Body of pancreas (tissue), 4 donors: ENCODE data around the gene OR56A3. TPM values are rescaled to one million over a fixed set of nuclear protein-coding genes. Genes with fewer than 3 reads are reported as not detected.

Experiments
- ATAC-seq: fragments of 150-250 bp; one replicate; pipeline ENCODE4 v1.9.1; 2016
- DNase-seq, 4 donors: peaks; one replicate each; pipeline ENCODE4 v3.0.0-alpha.2; 2019
- H3K27ac ChIP-seq, 4 donors: fragments of 200-600 bp; sonication (generic); 1 replicate in 3 of 4; 2 replicates in 1 of 4; pipeline versions ENCODE4 v1.5.1 to v1.6.1; 2016 to 2019; ENCODE audit warnings: mild to moderate bottlenecking in 1 of 4, mixed read lengths in 1 of 4, moderate library complexity in 1 of 4
- H3K27me3 ChIP-seq, 2 donors: fragments of 200-600 bp; sonication (generic); one replicate each; pipeline ENCODE4 v1.6.0; 2016; ENCODE audit warnings: mild to moderate bottlenecking in 1 of 2
- H3K36me3 ChIP-seq, 2 donors: fragments of 200-600 bp; sonication (generic); replicated peaks in 1 of 2; 2 replicates each; pipeline ENCODE4 v1.5.1; 2016; ENCODE audit warnings: low read depth in 2 of 2; ENCODE audit not compliant: insufficient read depth in 1 of 2
- H3K4me1 ChIP-seq: fragments of 200-600 bp; sonication (generic); one replicate; pipeline ENCODE4 v1.6.0; 2016
- H3K4me3 ChIP-seq, 2 donors: fragments of 200-600 bp; sonication (generic); 1 replicate in 1 of 2; 2 replicates in 1 of 2; pipeline ENCODE4 v1.5.1; 2016 to 2019
- H3K9me3 ChIP-seq, 3 donors: fragments of 200-600 bp; sonication (generic); 1 replicate in 2 of 3; 2 replicates in 1 of 3; pipeline ENCODE4 v1.5.1; 2016
- POLR2A ChIP-seq, 3 donors: fragments of 450-650 bp; IDR thresholded peaks; one replicate each; pipeline ENCODE4 v1.6.1; 2016; ENCODE audit warnings: antibody characterized with exemption in 3 of 3, mild to moderate bottlenecking in 2 of 3
- WGBS, 2 donors: methylation state at CpG; one replicate each; pipeline ENCODE4 v1.1.5; 2017; 5-methylcytosine and 5-hydroxymethylcytosine counted together
- intact Hi-C: fragments of 100-400 bp; cut with DNase I; formaldehyde crosslinking; loops from one replicate; pipeline ENCODE4 v1.15.1; 2023
- total RNA-seq, 2 donors: library from RNA; depleted of rRNA; stranded (reverse); fragments of >200 nt; gene quantifications; one replicate each; pipeline ENCODE4 v1.1.0, GENCODE V29; 2016
- TF ChIP-seq, protein P1 (sequence below), 7 experiments: fragments of 450-650 bp in 4 of 7; fragments of 200-600 bp in 3 of 7; sonication (generic) in 3 of 7; IDR thresholded peaks; one replicate each; pipeline ENCODE4 v1.5.1; 2016 to 2019; ENCODE audit warnings: antibody characterized with exemption in 7 of 7

Gene OR56A3, protein sequence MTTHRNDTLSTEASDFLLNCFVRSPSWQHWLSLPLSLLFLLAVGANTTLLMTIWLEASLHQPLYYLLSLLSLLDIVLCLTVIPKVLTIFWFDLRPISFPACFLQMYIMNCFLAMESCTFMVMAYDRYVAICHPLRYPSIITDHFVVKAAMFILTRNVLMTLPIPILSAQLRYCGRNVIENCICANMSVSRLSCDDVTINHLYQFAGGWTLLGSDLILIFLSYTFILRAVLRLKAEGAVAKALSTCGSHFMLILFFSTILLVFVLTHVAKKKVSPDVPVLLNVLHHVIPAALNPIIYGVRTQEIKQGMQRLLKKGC
- not detected for total RNA-seq

DNA sequence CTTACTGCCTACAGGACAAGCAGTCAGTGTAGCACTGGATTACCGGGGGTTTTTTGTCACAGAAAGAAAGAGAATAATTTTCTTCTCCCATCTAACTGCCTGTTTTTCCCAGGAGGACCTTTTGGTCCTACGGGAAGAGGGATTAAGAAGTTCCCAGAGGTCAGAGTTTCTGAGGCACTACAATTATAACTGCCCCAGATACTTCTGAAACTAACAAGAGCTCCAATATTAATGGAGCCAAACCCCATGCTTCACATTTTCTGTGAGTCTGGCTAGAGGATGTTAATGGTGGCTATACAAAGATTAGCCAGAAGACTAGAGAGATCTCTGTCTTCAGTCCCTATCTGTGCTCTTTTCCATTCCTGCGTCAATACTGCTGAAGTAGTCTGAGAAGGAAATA, at the start of gene OR56A3:
TSS of gene OR56A3 (plus strand) at position 301 of the 400 bp plus-strand sequence. CDS start 5,096 bp downstream, outside the sequence.
- no peak within 1 kb of the TSS for H3K4me3 ChIP-seq
- H3K9me3 ChIP-seq, result no peaks in the 10 kb centered on the region
- TF ChIP-seq POLR2A (IDR thresholded peaks at IDR 0.05), result no peak
- TF ChIP-seq, protein P1, sequence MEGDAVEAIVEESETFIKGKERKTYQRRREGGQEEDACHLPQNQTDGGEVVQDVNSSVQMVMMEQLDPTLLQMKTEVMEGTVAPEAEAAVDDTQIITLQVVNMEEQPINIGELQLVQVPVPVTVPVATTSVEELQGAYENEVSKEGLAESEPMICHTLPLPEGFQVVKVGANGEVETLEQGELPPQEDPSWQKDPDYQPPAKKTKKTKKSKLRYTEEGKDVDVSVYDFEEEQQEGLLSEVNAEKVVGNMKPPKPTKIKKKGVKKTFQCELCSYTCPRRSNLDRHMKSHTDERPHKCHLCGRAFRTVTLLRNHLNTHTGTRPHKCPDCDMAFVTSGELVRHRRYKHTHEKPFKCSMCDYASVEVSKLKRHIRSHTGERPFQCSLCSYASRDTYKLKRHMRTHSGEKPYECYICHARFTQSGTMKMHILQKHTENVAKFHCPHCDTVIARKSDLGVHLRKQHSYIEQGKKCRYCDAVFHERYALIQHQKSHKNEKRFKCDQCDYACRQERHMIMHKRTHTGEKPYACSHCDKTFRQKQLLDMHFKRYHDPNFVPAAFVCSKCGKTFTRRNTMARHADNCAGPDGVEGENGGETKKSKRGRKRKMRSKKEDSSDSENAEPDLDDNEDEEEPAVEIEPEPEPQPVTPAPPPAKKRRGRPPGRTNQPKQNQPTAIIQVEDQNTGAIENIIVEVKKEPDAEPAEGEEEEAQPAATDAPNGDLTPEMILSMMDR (IDR thresholded peaks at IDR 0.05), result no peak
- no peak for ATAC-seq
- intact Hi-C loops, result no loop called here
- H3K27ac ChIP-seq, result no peak within 1 kb of the TSS
- H3K4me1 ChIP-seq, result no peaks in the 10 kb centered on the region
- no peaks in the 10 kb centered on the region for H3K36me3 ChIP-seq
- no peaks in the 10 kb centered on the region for H3K27me3 ChIP-seq
- 68 to 77% methylated on average over 3 of the region's 3 CpGs for WGBS, 2 donors
- DNase-seq, result no peak

DNA sequence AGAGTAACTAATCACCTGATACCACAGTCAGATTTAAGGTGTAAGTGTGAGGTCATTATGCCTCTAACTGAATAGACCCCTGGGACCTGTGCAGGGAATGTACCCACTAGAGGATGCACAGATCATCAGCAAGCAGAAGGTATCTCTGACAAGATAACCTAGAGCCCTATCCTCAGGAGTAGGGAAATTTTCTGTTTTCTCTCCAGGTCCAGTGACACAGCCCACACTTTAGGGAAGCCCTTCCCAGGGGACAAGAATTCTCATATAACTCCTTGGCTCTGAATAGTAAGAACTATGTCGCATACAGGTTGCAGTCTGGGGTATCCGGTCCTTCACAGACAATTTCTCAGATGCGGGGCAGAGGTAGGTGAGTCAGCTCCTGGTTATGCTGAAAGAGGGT, 49.1 kb upstream of the OR56A3 start, which contains the start of gene OR52E5:
TSS of gene OR52E5 (plus strand) at position 301 of the 400 bp plus-strand sequence. CDS start 7,569 bp downstream, outside the sequence.
- Histone ChIP-seq H3K36me3 (no peaks in the 10 kb centered on the region), H3K4me3 (no peak within 1 kb of the TSS), H3K27me3 (no peaks in the 10 kb centered on the region), H3K27ac (no peak within 1 kb of the TSS), H3K9me3 (no peaks in the 10 kb centered on the region), H3K4me1 (no peaks in the 10 kb centered on the region)
- intact Hi-C loops, result no loop called here
- no peak for DNase-seq
- TF ChIP-seq POLR2A (IDR thresholded peaks at IDR 0.05), result no peak
- TF ChIP-seq, protein P1 (IDR thresholded peaks at IDR 0.05), result no peak
- 66 to 74% methylated on average over 3 of the region's 3 CpGs for WGBS, 2 donors
- no peak for ATAC-seq

DNA sequence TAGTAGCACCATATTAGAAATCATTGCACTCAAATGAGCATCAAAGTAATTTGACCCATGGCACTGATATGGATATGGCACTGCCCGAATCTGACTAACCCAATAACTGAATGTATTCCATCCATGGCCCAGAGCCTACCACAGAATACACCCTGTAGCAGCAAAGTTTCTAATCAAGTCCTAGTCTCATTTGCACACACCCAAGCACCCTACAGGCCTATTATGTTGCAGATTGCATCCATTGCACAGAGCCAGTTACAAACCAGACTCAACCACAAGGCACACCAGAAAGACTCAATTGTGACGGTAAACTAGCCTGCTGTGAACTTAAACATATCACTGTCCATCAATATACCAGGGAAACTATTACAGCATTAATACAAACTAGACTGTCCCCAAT, 42.5 kb upstream of the OR56A3 start:
- 61 to 83% methylated on average over 2 of the region's 2 CpGs for WGBS, 2 donors
- Histone ChIP-seq H3K27me3 (no peaks in the 10 kb centered on the region), H3K27ac (no peak overlapping the region), H3K9me3 (no peaks in the 10 kb centered on the region), H3K4me3 (no peak overlapping the region), H3K36me3 (no peaks in the 10 kb centered on the region), H3K4me1 (no peaks in the 10 kb centered on the region)
- intact Hi-C loops, result no loop called here
- ATAC-seq (no peak), DNase-seq (no peak)
- TF ChIP-seq POLR2A (IDR thresholded peaks at IDR 0.05), result no peak
- TF ChIP-seq, protein P1 (IDR thresholded peaks at IDR 0.05), result no peak

DNA sequence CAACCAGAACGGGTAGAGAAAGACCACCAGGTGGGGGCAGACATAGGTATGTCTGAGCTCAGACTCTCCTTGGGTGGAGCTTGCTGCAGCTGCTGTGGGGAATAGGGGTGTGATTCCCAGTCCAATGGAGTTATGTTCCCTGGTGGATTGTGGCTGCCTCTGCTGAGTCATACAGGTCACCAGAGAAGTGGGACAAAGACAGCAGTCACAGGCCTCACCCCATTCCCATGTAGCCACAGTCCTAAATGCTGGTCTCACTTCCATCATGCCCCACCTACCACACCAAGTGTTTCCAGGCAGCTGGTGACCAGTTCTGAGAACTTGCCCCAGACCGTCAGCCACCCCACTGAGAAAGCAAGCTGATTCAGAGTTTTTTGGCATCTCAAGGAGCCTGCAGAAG, 31.5 kb upstream of the OR56A3 start:
- no peaks in the 10 kb centered on the region for H3K27me3 ChIP-seq
- no peaks in the 10 kb centered on the region for H3K36me3 ChIP-seq
- 61 to 73% methylated on average over 2 of the region's 2 CpGs for WGBS, 2 donors
- DNase-seq (no peak), ATAC-seq (no peak)
- no peaks in the 10 kb centered on the region for H3K4me1 ChIP-seq
- no peak overlapping the region for H3K4me3 ChIP-seq
- no peak overlapping the region for H3K27ac ChIP-seq
- intact Hi-C loops, result no loop called here
- H3K9me3 ChIP-seq, result peaks cover 0 to 6% (median 0%) of the 10 kb centered on the region in 3 donors
- TF ChIP-seq, protein P1 (IDR thresholded peaks at IDR 0.05), result no peak
- no peak for TF ChIP-seq POLR2A (IDR thresholded peaks at IDR 0.05)
